ENCODE data around the gene BEST4.
"Not testable (repeated sequence)": the region's sequence is repeated elsewhere in the genome, so short reads cannot be mapped to it uniquely, and the experiment has no call there.

BEST4 gene

GRCh38 chr1:44819196-44819607 lies 31.2 kb upstream of the BEST4 start:
- DNase-seq = no peak

- no peak for DNase-seq
Observed at GRCh38 chr1:44817771-44818495, 30.0 kb upstream of the BEST4 start.

GRCh38 chr1:44817307-44817706 lies 29.3 kb upstream of the BEST4 start:
- no peak for DNase-seq

- not testable (repeated sequence) for DNase-seq
Observed at GRCh38 chr1:44815926-44816325, 28.0 kb upstream of the BEST4 start.

GRCh38 chr1:44812822-44813543 lies 25.0 kb upstream of the BEST4 start:
- no peak for DNase-seq

- no peak for DNase-seq
Observed at GRCh38 chr1:44811234-44811633, 23.3 kb upstream of the BEST4 start.

- not testable (repeated sequence) for DNase-seq
Observed at GRCh38 chr1:44810762-44811105, 22.8 kb upstream of the BEST4 start.

- peak in 1 of 2 donors; percentile 38 for DNase-seq
Observed at GRCh38 chr1:44810101-44810761, 22.3 kb upstream of the BEST4 start.

GRCh38 chr1:44808938-44809917 lies 21.3 kb upstream of the BEST4 start:
- DNase-seq = peak in 1 of 2 donors; percentile 33

GRCh38 chr1:44808063-44808937 lies 20.3 kb upstream of the BEST4 start, which contains the start of gene BTBD19:
BTBD19 (plus strand) TSS chr1:44808523; CDS start chr1:44808821, 298 bp downstream.
- peak; percentile 57 to 70 for DNase-seq

GRCh38 chr1:44807364-44808062 lies 19.5 kb upstream of the BEST4 start:
- DNase-seq = peak; percentile 47 to 69

- DNase-seq = no peak
Observed at GRCh38 chr1:44806704-44807363, 18.9 kb upstream of the BEST4 start, which contains the start of gene DYNLT4. DYNLT4 (minus strand) TSS chr1:44807351; CDS start chr1:44806668, 683 bp downstream.

- no peak for DNase-seq
Observed at GRCh38 chr1:44806025-44806703, 18.2 kb upstream of the BEST4 start.

- DNase-seq = no peak
Observed at GRCh38 chr1:44805311-44806024, 17.5 kb upstream of the BEST4 start.

- DNase-seq = no peak
Observed at GRCh38 chr1:44803312-44804095, 15.5 kb upstream of the BEST4 start.

GRCh38 chr1:44803062-44803311 lies 15.0 kb upstream of the BEST4 start:
- no peak for DNase-seq

GRCh38 chr1:44802306-44803061 lies 14.5 kb upstream of the BEST4 start:
- DNase-seq = no peak

Measured in hippocampal formation (tissue), 2 donors.